ENCODE data around the gene PXDN. TPM values are rescaled to one million over a fixed set of nuclear protein-coding genes. Genes with fewer than 3 reads are reported as not detected.

Gene PXDN
- total and polyA plus RNA-seq, 9 of the 15 experiments (the other 6 are each of a cell fraction or from before 2014, with no cell fraction given) = 0.49 TPM; not detected in 8

GRCh38 chr2:1649103-1650084, 94.9 kb downstream of the PXDN start:
- CTCF ChIA-PET (ENCODE audit: low intra/inter-chr PET ratio) = no interaction called here
- TF ChIP-seq GABPB2 (CRISPR knock-in tag; conservative IDR thresholded peaks at IDR 0.05) (no peak), ZNF121 (CRISPR knock-in tag; conservative IDR thresholded peaks at IDR 0.05) (no peak), KDM4B (IDR thresholded peaks at IDR 0.05; ENCODE audit: borderline replicate concordance in 2 of 2, low read depth in 1 of 2) (no peak), NFYB (IDR thresholded peaks at IDR 0.05; ENCODE audit: extremely low read depth, insufficient read length) (no peak), HMGN3 (IDR thresholded peaks at IDR 0.05; ENCODE audit: borderline replicate concordance, extremely low read depth, insufficient read length, low read depth, low read length) (no peak), PRPF4 (IDR thresholded peaks at IDR 0.05; ENCODE audit: insufficient read depth, low read depth, low read length, poor library complexity, severe bottlenecking) (no peak), XRCC3 (IDR thresholded peaks at IDR 0.05) (no peak), WHSC1 (IDR thresholded peaks at IDR 0.05; ENCODE audit: low read length) (no peak), ZNF444 (CRISPR knock-in tag; IDR thresholded peaks at IDR 0.05) (no peak), HNRNPK (IDR thresholded peaks at IDR 0.05; ENCODE audit: low read depth, low read length, poor library complexity, severe bottlenecking) (no peak), ZNF395 (CRISPR knock-in tag; IDR thresholded peaks at IDR 0.05) (no peak)
- TF ChIP-seq, protein P1, sequence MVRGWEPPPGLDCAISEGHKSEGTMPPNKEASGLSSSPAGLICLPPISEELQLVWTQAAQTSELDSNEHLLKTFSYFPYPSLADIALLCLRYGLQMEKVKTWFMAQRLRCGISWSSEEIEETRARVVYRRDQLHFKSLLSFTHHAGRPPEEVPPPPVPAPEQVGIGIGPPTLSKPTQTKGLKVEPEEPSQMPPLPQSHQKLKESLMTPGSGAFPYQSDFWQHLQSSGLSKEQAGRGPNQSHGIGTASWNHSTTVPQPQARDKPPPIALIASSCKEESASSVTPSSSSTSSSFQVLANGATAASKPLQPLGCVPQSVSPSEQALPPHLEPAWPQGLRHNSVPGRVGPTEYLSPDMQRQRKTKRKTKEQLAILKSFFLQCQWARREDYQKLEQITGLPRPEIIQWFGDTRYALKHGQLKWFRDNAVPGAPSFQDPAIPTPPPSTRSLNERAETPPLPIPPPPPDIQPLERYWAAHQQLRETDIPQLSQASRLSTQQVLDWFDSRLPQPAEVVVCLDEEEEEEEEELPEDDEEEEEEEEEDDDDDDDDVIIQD (CRISPR knock-in tag; IDR thresholded peaks at IDR 0.05) = no peak
- TF ChIP-seq, protein P2, sequence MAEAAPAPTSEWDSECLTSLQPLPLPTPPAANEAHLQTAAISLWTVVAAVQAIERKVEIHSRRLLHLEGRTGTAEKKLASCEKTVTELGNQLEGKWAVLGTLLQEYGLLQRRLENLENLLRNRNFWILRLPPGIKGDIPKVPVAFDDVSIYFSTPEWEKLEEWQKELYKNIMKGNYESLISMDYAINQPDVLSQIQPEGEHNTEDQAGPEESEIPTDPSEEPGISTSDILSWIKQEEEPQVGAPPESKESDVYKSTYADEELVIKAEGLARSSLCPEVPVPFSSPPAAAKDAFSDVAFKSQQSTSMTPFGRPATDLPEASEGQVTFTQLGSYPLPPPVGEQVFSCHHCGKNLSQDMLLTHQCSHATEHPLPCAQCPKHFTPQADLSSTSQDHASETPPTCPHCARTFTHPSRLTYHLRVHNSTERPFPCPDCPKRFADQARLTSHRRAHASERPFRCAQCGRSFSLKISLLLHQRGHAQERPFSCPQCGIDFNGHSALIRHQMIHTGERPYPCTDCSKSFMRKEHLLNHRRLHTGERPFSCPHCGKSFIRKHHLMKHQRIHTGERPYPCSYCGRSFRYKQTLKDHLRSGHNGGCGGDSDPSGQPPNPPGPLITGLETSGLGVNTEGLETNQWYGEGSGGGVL (CRISPR knock-in tag; IDR thresholded peaks at IDR 0.05) = no peak

More at GRCh38 chr2:1649103-1650084, 94.9 kb downstream of the PXDN start:
- no peak overlapping the region for H3K9ac ChIP-seq (ENCODE audit: insufficient read depth in 1 of 2, low read depth in 2 of 2, low read length in 2 of 2)
- H3K36me3 ChIP-seq (ENCODE audit: control insufficient read depth, insufficient read depth, low read length) = no peaks in the 10 kb centered on the region
- 3% methylated on average over 46 of the region's 58 CpGs for WGBS (ENCODE audit: insufficient coverage, low coverage, missing lambda C conversion rate)
- ATAC-seq (no peak), DNase-seq (ENCODE audit: extremely low read depth in 1 of 4, low spot score in 3 of 4) (no peak), FAIRE-seq (no peak)
- peaks cover 17 to 56% of the 10 kb centered on the region in 2 experiments; a peak in 4 of 5 replicates for H3K27me3 ChIP-seq (ENCODE audit: control insufficient read depth in 2 of 2, insufficient read depth in 2 of 2, low read length in 2 of 2)
- no peak overlapping the region for H3K4me3 ChIP-seq
- H3K27ac ChIP-seq (ENCODE audit: extremely low read depth, low read depth, low read length) = no peak overlapping the region
- H3K4me1 ChIP-seq (replicated peaks in 1 of 2; ENCODE audit: control insufficient read depth in 2 of 2, insufficient read depth in 2 of 2, low read length in 2 of 2) = peaks cover 0 to 7% of the 10 kb centered on the region in 2 experiments; a peak in 1 of 5 replicates
- no peaks in the 10 kb centered on the region for H3K9me3 ChIP-seq (replicated peaks; ENCODE audit: control insufficient read depth, insufficient read depth, low read depth, low read length)
- intact Hi-C loops (cut with micrococcal nuclease) (no loop called here), in situ Hi-C loops (cut with MboI) (no loop called here)
- no peaks in the 10 kb centered on the region for H3K9me1 ChIP-seq (ENCODE audit: control insufficient read depth, insufficient read depth, low read length)
- POLR2A ChIA-PET = no interaction called here
- BruUV-seq (replicated peaks) = no TSS peak
- no peaks in the 10 kb centered on the region; the same call in 1 of the 2 replicates for H4K20me1 ChIP-seq (replicated peaks; ENCODE audit: control insufficient read depth, insufficient read depth, low read length)
- no peak overlapping the region for H3K4me2 ChIP-seq (ENCODE audit: insufficient read depth, low read length)
- no peak overlapping the region for H2AFZ ChIP-seq (ENCODE audit: low read depth, low read length)
- H3K79me2 ChIP-seq (ENCODE audit: control insufficient read depth, insufficient read depth, low read length) = no peaks in the 10 kb centered on the region

Measured in K562 (cell line).